ENCODE data around the gene GATAD2B. TPM values are rescaled to one million over a fixed set of nuclear protein-coding genes. Genes with fewer than 3 reads are reported as not detected.

GATAD2B gene
- total RNA-seq, 4 donors from 2014 or later: 22.0 to 40.7 (median 28.1) TPM

DNA sequence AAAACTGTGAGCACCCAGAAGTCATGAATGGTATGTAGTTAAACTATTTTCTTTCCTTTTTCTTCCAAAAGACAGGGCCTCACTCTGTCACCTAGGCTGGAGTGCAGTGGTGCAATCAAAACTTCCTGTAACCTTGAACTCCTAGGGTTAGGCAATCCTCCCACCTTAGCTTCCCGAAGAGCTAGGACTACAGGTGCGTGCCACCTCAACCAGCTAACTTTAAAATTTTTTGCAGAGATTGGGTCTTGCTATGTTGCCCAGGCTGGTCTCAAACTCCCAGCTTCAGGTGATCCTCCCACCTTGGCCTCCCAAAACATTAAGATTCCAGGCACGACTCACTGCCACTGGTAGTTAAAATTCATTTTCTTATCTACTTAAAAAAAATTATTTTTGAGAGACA is 62.5 kb downstream of the GATAD2B start:
- ATAC-seq (no peak), DNase-seq (no peak)
- Histone ChIP-seq H3K4me3 (no peak overlapping the region), H3K27me3 (no peaks in the 10 kb centered on the region), H3K4me1 (peaks cover 4 to 17% of the 10 kb centered on the region in 2 donors), H3K36me3 (peaks cover 0 to 5% of the 10 kb centered on the region in 2 donors), H3K27ac (no peak overlapping the region), H3K9me3 (no peaks in the 10 kb centered on the region)
- intact Hi-C loops (cut with DNase I; ENCODE audit: low total_unique reads): no loop called here
- in situ Hi-C loops (cut with MboI; ENCODE audit: low sequenced_read_pairs in 4 of 4): no loop called here
- TF ChIP-seq POLR2A (IDR thresholded peaks at IDR 0.05): no peak
- TF ChIP-seq, protein P1, sequence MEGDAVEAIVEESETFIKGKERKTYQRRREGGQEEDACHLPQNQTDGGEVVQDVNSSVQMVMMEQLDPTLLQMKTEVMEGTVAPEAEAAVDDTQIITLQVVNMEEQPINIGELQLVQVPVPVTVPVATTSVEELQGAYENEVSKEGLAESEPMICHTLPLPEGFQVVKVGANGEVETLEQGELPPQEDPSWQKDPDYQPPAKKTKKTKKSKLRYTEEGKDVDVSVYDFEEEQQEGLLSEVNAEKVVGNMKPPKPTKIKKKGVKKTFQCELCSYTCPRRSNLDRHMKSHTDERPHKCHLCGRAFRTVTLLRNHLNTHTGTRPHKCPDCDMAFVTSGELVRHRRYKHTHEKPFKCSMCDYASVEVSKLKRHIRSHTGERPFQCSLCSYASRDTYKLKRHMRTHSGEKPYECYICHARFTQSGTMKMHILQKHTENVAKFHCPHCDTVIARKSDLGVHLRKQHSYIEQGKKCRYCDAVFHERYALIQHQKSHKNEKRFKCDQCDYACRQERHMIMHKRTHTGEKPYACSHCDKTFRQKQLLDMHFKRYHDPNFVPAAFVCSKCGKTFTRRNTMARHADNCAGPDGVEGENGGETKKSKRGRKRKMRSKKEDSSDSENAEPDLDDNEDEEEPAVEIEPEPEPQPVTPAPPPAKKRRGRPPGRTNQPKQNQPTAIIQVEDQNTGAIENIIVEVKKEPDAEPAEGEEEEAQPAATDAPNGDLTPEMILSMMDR (IDR thresholded peaks at IDR 0.05 in 4 of 5, conservative IDR thresholded peaks at IDR 0.05 in 1 of 5): no peak

DNA sequence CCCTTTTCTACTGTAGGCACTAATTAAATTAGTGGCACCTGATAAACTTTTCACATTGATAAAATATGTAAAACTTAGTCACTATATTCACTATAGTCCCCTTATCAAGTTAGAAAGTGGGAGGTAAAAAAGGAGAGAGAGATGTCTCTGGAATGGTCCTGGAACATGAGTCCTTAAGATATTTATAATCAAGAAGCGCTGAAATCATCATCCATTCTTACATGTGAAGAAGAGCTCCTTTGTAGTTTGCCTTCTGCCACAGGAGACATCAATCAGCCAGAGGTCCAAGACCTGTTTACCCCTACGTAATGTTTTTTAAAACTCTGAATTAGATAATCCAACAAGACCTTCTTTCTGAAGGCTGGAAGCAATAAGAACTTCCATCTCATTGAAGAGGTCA is 65.3 kb downstream of the GATAD2B start:
- DNase-seq: no peak
- Histone ChIP-seq H3K27ac (no peak overlapping the region), H3K4me3 (no peak overlapping the region), H3K9me3 (no peaks in the 10 kb centered on the region), H3K36me3 (peaks cover 0 to 5% of the 10 kb centered on the region in 2 donors), H3K4me1 (peaks cover 4 to 17% of the 10 kb centered on the region in 2 donors), H3K27me3 (no peaks in the 10 kb centered on the region)
- intact Hi-C loops (cut with DNase I; ENCODE audit: low total_unique reads) (no loop called here), in situ Hi-C loops (cut with MboI; ENCODE audit: low sequenced_read_pairs in 4 of 4) (no loop called here)
- ATAC-seq: no peak
- TF ChIP-seq, protein P1 (IDR thresholded peaks at IDR 0.05 in 4 of 5, conservative IDR thresholded peaks at IDR 0.05 in 1 of 5): no peak

DNA sequence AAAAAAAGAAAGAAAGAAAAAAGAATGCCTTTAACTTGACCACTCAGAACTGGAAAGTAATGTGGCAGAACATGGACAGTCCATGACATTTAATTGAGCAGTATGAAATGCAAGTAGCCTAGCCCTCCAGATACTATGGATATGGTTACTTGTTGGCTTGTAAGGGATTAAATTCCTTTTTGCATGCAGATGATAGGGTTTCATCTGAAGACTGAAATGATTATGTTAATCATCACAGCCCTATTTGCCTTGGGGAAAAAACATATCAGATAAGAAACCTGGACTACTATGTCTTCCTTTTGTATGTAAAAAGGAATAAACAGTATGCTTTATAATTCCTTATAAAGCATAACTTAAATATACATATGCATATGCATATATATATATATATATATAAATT is 66.0 kb downstream of the GATAD2B start:
- TF ChIP-seq, protein P1 (IDR thresholded peaks at IDR 0.05 in 4 of 5, conservative IDR thresholded peaks at IDR 0.05 in 1 of 5): no peak
- TF ChIP-seq POLR2A (IDR thresholded peaks at IDR 0.05): no peak
- Histone ChIP-seq H3K36me3 (peaks cover 0 to 5% of the 10 kb centered on the region in 2 donors), H3K4me3 (no peak overlapping the region), H3K27me3 (no peaks in the 10 kb centered on the region), H3K27ac (no peak overlapping the region), H3K9me3 (no peaks in the 10 kb centered on the region), H3K4me1 (peaks cover 4 to 17% of the 10 kb centered on the region in 2 donors)
- DNase-seq (no peak), ATAC-seq (no peak)
- in situ Hi-C loops (cut with MboI; ENCODE audit: low sequenced_read_pairs in 4 of 4): no loop called here
- intact Hi-C loops (cut with DNase I; ENCODE audit: low total_unique reads): no loop called here

DNA sequence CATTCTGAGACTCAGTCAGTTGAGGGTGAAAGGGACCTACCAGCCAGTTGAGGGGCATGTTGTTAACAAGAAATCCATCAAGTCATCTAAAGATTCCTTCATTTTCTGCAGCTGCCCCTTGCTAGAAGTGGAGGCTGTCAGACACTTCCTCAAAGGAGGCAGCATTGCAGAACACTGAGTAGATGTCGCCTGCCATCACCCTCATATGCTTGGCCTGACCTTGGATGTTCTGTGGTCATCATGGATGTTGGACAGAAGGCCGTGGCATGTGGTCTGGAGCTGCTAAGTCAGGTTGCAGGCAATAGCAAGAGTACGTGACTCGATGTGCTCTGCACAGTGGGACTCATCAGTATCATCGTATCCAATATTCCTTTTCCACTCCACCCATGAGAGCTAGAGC is 70.6 kb downstream of the GATAD2B start:
- intact Hi-C loops (cut with DNase I; ENCODE audit: low total_unique reads) (no loop called here), in situ Hi-C loops (cut with MboI; ENCODE audit: low sequenced_read_pairs in 4 of 4) (no loop called here)
- Histone ChIP-seq H3K9me3 (no peaks in the 10 kb centered on the region), H3K4me3 (no peak overlapping the region), H3K36me3 (no peaks in the 10 kb centered on the region), H3K27me3 (no peaks in the 10 kb centered on the region), H3K4me1 (peaks cover 3 to 6% of the 10 kb centered on the region in 2 donors), H3K27ac (no peak overlapping the region)
- DNase-seq (no peak), ATAC-seq (peak; percentile 21 to 49)
- TF ChIP-seq, protein P1 (IDR thresholded peaks at IDR 0.05 in 4 of 5, conservative IDR thresholded peaks at IDR 0.05 in 1 of 5): no peak
- no peak for TF ChIP-seq POLR2A (IDR thresholded peaks at IDR 0.05)

GRCh38 chr1:153849487-153850185 is 73.1 kb downstream of the GATAD2B start:
- Histone ChIP-seq H3K4me3 (no peak overlapping the region), H3K27ac (no peak overlapping the region), H3K36me3 (no peaks in the 10 kb centered on the region), H3K9me3 (no peaks in the 10 kb centered on the region), H3K4me1 (no peaks in the 10 kb centered on the region), H3K27me3 (no peaks in the 10 kb centered on the region)
- ATAC-seq: no peak
- intact Hi-C loops (cut with DNase I; ENCODE audit: low total_unique reads): no loop called here
- TF ChIP-seq, protein P1 (IDR thresholded peaks at IDR 0.05 in 4 of 5, conservative IDR thresholded peaks at IDR 0.05 in 1 of 5): no peak
- no peak for TF ChIP-seq POLR2A (IDR thresholded peaks at IDR 0.05)
- DNase-seq: no peak
- in situ Hi-C loops (cut with MboI; ENCODE audit: low sequenced_read_pairs in 4 of 4): no loop called here
